C4-2B (cell line): ENCODE data around the gene C17orf113.

ENCODE experiments used
- ZFX ChIP-seq: fragments of 450-650 bp; IDR thresholded peaks from 2 replicates; pipeline ENCODE4 v1.6.1; 2017
- TF ChIP-seq, protein P1 (sequence below): fragments of 450-650 bp; conservative IDR thresholded peaks from 2 replicates; pipeline ENCODE4 v1.5.1; 2017; ENCODE audit warnings: mild to moderate bottlenecking

DNA sequence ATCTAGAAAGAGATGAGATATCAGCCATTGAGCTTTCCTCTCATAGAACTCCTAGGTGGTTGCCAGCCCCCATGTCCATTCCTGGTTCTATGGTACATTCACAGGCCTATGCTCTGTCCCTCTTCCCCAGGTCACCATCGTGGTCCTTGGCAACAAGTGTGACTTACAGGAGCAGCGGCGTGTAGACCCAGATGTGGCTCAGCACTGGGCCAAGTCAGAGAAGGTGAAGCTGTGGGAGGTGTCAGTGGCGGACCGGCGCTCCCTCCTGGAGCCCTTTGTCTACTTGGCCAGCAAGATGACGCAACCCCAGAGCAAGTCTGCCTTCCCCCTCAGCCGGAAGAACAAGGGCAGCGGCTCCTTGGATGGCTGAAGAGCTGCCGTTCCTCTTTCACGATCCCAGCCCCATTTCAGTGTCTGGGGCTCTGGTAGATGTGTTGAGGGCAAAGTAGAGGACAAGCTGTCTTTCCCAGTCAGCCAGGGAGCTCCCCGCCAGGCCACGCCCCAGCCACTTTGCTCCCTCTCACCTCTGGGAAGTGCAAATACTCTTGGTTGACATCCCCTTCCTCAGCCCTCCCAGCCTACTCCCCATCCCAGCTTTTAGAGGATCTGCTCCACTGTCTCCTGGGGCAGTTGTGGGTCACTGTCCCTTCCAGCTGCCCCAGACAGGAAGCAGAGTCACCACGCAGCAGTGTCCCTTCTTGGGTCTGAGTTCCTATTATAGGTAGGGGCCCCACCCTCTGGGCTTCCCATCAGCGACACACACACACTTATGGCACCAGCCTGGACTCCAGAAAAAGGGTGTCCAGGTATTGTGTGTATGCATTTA lies 26.7 kb downstream of the C17orf113 start:
- TF ChIP-seq, protein P1, sequence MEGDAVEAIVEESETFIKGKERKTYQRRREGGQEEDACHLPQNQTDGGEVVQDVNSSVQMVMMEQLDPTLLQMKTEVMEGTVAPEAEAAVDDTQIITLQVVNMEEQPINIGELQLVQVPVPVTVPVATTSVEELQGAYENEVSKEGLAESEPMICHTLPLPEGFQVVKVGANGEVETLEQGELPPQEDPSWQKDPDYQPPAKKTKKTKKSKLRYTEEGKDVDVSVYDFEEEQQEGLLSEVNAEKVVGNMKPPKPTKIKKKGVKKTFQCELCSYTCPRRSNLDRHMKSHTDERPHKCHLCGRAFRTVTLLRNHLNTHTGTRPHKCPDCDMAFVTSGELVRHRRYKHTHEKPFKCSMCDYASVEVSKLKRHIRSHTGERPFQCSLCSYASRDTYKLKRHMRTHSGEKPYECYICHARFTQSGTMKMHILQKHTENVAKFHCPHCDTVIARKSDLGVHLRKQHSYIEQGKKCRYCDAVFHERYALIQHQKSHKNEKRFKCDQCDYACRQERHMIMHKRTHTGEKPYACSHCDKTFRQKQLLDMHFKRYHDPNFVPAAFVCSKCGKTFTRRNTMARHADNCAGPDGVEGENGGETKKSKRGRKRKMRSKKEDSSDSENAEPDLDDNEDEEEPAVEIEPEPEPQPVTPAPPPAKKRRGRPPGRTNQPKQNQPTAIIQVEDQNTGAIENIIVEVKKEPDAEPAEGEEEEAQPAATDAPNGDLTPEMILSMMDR = no peak
- TF ChIP-seq ZFX = no peak; the same call in 1 of the 2 replicates
